T47D (cell line): ENCODE results near the gene NUDT19.
"Not testable (repeated sequence)": the region's sequence is repeated elsewhere in the genome, so short reads cannot be mapped to it uniquely, and the experiment has no call there.

Source experiments
- DNase-seq, 2 experiments: peaks; one replicate each; pipeline versions ENCODE4 v3.0.0 to v3.0.0-alpha.2; 2011 to 2012; ENCODE audit warnings: low read depth in 1 of 2, low spot score in 1 of 2
- JUND ChIP-seq: IDR thresholded peaks from 2 replicates; pipeline ENCODE4 v1.6.1; 2012; ENCODE audit warnings: low read depth
- in situ Hi-C: cut with HindIII; loops from 2 replicates; pipeline ENCODE4 v1.10.0; 2016; ENCODE audit warnings: low sequenced_read_pairs, low pct_unique_long_range_greater_than_20kb

NUDT19 gene

DNA sequence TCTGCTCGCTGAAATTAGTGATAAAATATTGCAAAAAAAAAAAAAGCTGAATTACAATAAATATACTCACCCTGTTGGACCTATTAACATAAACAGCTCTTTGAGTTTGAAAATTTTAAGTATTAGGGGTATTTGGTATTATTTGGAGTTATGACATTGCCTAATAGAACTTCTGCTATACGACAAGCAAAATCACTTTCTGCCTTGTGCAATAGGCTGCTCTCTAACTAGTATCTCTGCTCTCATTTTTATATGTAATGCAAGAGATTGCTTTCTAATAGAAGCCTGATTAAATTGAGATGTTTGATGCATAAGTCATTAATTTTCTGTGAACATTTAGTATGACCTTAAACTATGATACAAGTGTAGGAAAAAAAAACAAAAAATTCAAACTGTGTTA lies 10.6 kb upstream of the NUDT19 start:
- in situ Hi-C loops = no loop called here
- TF ChIP-seq JUND = no peak
- no peak for DNase-seq

DNA sequence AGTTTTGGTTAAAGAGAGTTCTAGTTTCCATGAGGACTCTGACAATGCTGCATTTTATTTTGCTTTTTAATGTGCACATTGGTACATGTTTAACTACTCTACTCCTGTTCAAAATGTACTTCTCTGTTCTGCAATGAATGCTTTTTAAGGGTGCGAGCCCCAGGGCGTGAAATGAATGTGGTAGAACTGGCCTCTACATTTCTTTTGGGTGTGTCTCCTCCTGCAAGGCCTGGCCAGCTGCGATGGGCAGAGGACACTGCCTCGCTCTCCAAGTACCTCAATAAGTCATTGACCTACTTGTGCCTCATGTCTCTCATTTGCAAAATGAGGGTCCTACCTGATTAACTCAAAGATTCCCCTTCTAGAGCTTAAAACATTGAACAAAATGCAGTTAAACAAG lies 9.3 kb upstream of the NUDT19 start:
- in situ Hi-C loops = no loop called here
- peak in 1 of 2 experiments; percentile 24 for DNase-seq
- no peak for TF ChIP-seq JUND

DNA sequence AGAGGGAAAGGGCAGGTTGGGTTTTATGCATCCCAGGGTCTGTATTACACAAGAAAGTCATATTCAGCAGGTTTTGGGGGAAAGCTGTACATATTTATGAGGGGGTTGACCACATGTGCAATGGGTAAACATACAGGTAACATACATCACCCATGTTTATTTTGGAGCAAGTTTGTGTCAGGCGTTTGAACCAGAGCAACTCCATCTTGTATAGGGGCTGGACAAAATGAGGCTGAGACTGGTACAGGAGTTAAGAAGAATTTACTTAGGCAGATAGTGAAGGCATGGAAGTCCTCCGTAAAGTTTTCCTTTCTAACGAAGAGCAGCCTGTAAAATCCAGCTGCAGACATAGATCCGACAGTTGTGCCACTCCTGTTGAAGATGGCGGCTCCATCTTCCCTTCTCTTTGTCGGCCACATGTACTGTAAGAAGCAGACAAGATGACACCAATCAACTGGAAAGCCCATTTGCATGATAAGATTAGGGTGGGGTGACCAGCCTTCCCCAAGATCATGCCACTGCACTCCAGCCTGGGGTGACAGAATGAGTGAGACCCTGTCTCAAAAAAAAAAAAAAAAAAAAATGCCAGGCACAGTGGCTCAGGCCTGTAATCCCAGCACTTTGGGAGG lies 4.7 kb upstream of the NUDT19 start:
- in situ Hi-C loops = no loop called here
- no peak for DNase-seq
- TF ChIP-seq JUND = no peak

GRCh38 chr19:32687681-32688080 lies 3.9 kb upstream of the NUDT19 start:
- in situ Hi-C loops = no loop called here
- no peak for DNase-seq
- no peak for TF ChIP-seq JUND

- in situ Hi-C loops = no loop called here
- no peak for TF ChIP-seq JUND
- DNase-seq = no peak
These were observed 3.3 kb upstream of the NUDT19 start for GRCh38 chr19:32688311-32688710.

DNA sequence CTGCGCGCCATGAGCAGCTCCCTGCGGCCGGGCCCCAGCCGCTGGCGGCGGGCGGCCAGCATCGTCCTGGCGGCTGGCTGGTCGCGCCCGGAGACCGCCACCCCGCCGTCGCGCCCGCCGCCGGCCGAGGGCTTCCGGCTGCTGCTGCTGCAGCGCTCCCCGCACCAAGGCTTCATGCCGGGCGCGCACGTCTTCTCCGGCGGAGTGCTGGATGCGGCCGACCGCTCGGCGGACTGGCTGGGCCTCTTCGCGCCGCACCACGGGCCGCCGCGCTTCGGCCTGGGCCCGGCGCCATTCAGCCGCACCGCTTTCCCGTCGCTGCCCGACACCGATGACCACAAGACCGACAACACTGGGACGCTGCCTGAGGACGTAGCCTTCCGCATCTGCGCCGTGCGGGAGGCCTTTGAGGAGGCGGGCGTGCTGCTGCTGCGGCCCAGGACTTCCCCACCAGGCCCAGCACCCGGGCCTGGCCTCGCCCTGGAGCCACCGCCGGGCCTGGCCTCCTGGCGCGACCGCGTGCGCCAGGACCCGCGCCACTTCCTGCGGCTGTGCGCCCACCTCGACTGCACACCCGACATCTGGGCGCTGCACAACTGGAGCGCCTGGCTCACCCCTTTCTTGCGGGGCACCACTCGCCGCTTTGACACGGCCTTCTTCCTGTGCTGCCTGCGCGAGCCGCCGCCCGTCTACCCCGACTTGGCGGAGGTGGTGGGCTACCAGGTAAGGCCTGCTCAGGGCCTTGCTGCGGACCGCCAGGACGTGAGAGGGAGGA lies 518 bp downstream of the NUDT19 start:
- peak in 1 of 2 experiments; percentile 63 for DNase-seq
- no peak for TF ChIP-seq JUND
- in situ Hi-C loops = no loop called here

- no peak for TF ChIP-seq JUND
- in situ Hi-C loops = no loop called here
- DNase-seq = no peak
These were observed 1.1 kb downstream of the NUDT19 start for GRCh38 chr19:32692727-32693061.

DNA sequence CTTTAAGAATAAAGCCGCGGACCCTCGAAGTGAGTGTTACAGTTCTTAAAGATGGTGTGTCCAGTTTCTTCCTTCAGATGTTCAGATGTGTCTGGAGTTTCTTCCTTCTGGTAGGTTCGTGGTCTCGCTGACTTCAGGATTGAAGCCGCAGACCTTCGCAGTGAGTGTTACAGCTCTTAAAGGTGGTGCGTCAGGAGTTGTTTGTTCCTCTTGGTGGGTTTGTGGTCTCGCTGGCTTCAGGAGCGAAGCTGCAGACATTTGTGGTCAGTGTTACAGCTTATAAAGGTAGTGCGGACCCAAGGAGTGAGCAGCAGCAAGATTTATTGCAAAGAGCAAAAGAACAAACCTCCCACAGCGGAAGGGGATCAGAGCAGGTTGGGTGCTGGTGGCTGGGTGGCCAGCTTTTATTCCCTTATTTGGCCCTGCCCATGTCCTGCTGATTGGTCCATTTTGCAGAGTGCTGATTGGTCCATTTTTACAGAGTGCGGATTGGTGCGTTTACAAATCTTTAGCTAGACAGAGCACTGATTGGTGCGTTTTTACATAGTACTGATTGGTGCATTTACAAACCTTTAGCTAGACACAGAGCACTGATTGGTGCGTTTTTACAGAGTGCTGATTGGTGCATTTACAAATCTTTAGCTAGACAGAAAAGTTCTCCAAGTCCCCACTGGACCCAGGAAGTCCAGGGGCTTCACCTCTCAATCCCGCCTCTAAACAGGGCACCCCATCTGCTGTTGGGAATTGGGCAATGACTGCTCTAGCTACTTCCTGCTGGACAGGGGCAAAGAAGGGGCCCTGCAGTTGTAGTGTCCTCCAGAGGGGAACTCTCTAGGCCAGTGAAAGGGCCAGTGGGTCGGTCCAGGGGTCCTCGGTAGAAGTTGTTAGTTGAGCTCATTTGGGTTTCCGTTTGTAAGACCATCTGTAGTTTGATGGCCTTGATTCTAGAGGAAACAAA lies 1.8 kb downstream of the NUDT19 start:
- DNase-seq = peak in 1 of 2 experiments; percentile 45
- in situ Hi-C loops = not testable (repeated sequence)

- in situ Hi-C loops, DNase-seq: not testable (repeated sequence)
These were observed 2.7 kb downstream of the NUDT19 start for GRCh38 chr19:32694316-32694715.

DNA sequence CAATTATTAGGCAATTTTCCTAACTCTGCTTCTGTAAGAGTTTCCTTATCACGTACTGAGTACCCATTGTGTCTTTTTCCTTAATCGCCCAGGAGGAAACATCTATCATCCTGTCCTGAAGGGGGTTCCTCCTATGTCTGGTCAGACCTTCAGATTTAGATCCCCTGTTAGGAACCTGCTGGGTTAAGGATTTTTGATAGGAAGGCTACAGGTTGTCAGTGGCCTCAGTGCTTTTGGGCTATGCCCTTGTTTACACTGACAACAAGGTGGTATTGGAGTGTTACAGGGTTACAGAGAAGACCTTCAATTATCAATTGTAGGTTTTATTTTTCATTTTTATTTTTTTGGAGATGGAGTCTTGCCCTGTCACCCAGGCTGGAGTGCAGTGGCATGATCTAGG lies 3.2 kb downstream of the NUDT19 start:
- in situ Hi-C loops, DNase-seq: not testable (repeated sequence)

GRCh38 chr19:32695506-32695905 lies 3.9 kb downstream of the NUDT19 start:
- in situ Hi-C loops, DNase-seq: not testable (repeated sequence)

GRCh38 chr19:32696771-32697170 lies 5.2 kb downstream of the NUDT19 start:
- DNase-seq, in situ Hi-C loops: not testable (repeated sequence)

- DNase-seq, in situ Hi-C loops: not testable (repeated sequence)
These were observed 8.5 kb downstream of the NUDT19 start for GRCh38 chr19:32700129-32700528.
